Measurements from ENCODE around the gene CHCHD2. TPM values are rescaled to one million over a fixed set of nuclear protein-coding genes. Genes with fewer than 3 reads are reported as not detected.
A peak's percentile ranks its signal among the peaks of the same experiment; 100 is the strongest.
"Not testable (repeated sequence)": the region's sequence is repeated elsewhere in the genome, so short reads cannot be mapped to it uniquely, and the experiment has no call there.

CHCHD2 gene
- total RNA-seq, 1 experiment from 2014 or later, result 405 TPM

GRCh38 chr7:56112244-56112643, 6.0 kb upstream of the CHCHD2 start:
- DNase-seq; H3K4me3 ChIP-seq (ENCODE audit: low read length); H3K9ac ChIP-seq (ENCODE audit: low read length); H3K4me2 ChIP-seq (ENCODE audit: low read depth, low read length, poor library complexity, severe bottlenecking); H3K9me2 ChIP-seq (replicated peaks; ENCODE audit: insufficient read depth, low read length); H3K9me3 ChIP-seq (ENCODE audit: low read length); H3K36me3 ChIP-seq (ENCODE audit: insufficient read depth, low read length); H3K4me1 ChIP-seq (ENCODE audit: low read length); H3K79me2 ChIP-seq (ENCODE audit: low read length); H2AFZ ChIP-seq (ENCODE audit: low read length); H3K27ac ChIP-seq (ENCODE audit: low read length); H4K20me1 ChIP-seq (ENCODE audit: insufficient read depth, low read depth, low read length); H3K27me3 ChIP-seq (ENCODE audit: low read length): not testable (repeated sequence)

- Histone ChIP-seq H3K27me3 (ENCODE audit: low read length) (no peaks in the 10 kb centered on the region), H3K9me3 (ENCODE audit: low read length) (no peaks in the 10 kb centered on the region), H3K36me3 (ENCODE audit: insufficient read depth, low read length) (no peaks in the 10 kb centered on the region), H3K9ac (ENCODE audit: low read length) (no peak overlapping the region), H2AFZ (ENCODE audit: low read length) (no peak overlapping the region), H3K4me3 (ENCODE audit: low read length) (no peak overlapping the region), H3K27ac (ENCODE audit: low read length) (no peak overlapping the region), H3K4me1 (ENCODE audit: low read length) (peaks cover 5% of the 10 kb centered on the region), H3K79me2 (ENCODE audit: low read length) (peaks cover 7% of the 10 kb centered on the region), H4K20me1 (ENCODE audit: insufficient read depth, low read depth, low read length) (no peaks in the 10 kb centered on the region), H3K4me2 (ENCODE audit: low read depth, low read length, poor library complexity, severe bottlenecking) (no peak overlapping the region), H3K9me2 (replicated peaks; ENCODE audit: insufficient read depth, low read length) (no peaks in the 10 kb centered on the region; the same call in 1 of the 2 replicates)
- DNase-seq, result no peak
Observed at GRCh38 chr7:56110611-56111010, 4.3 kb upstream of the CHCHD2 start.

DNA sequence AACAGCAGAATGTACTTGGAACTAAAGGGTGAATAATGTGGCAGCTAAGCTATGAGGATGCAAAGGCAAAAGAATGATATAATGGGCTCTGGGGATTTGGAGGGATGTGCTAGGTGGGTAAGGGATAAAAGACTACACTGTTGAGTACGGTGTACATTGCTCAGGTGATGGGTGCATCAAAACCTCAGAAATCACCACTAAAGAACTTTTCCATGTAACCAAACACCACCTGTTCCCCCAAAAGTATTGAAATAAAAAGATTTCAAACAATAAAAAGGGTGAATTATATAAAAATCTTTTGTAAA, 1.6 kb upstream of the CHCHD2 start:
- Histone ChIP-seq H2AFZ (ENCODE audit: low read length) (no peak overlapping the region; the same call in 1 of the 2 replicates), H3K4me2 (ENCODE audit: low read depth, low read length, poor library complexity, severe bottlenecking) (no peak overlapping the region), H3K36me3 (ENCODE audit: insufficient read depth, low read length) (peaks cover 13% of the 10 kb centered on the region), H3K27me3 (ENCODE audit: low read length) (no peaks in the 10 kb centered on the region), H3K79me2 (ENCODE audit: low read length) (peaks cover 29% of the 10 kb centered on the region), H4K20me1 (ENCODE audit: insufficient read depth, low read depth, low read length) (peaks cover 21% of the 10 kb centered on the region; the same call in 1 of the 2 replicates), H3K9me3 (ENCODE audit: low read length) (no peaks in the 10 kb centered on the region), H3K4me3 (ENCODE audit: low read length) (no peak overlapping the region), H3K27ac (ENCODE audit: low read length) (no peak overlapping the region), H3K4me1 (ENCODE audit: low read length) (peaks cover 14% of the 10 kb centered on the region), H3K9ac (ENCODE audit: low read length) (no peak overlapping the region), H3K9me2 (replicated peaks; ENCODE audit: insufficient read depth, low read length) (no peaks in the 10 kb centered on the region; the same call in 1 of the 2 replicates)
- DNase-seq, result no peak

DNA sequence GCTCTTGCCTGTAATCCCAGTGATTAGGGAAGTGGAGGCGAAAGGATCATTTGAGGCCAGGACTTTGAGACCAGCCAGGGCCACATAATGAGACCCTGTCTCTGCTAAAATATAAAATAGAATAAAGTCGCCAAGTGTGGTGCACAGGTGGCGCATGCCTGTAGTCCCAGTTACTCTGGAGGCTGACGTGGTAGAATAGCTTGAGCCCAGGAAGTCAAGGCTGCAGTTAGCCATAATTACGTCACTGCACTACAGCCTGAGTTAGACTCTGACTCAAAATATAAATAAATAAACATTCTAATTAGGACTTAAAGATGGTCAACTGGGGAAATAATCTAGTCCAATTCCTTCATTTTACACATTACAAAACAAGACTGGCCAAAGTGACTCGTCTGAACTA, 768 bp downstream of the CHCHD2 start:
- peak overlapping the region; percentile 85 for H3K9ac ChIP-seq (ENCODE audit: low read length)
- H3K79me2 ChIP-seq (ENCODE audit: low read length), result peaks cover 29% of the 10 kb centered on the region
- DNase-seq, result peak; percentile 70
- peak overlapping the region; percentile 84 for H3K4me3 ChIP-seq (ENCODE audit: low read length)
- no peaks in the 10 kb centered on the region for H3K27me3 ChIP-seq (ENCODE audit: low read length)
- peak overlapping the region; percentile 50 for H3K27ac ChIP-seq (ENCODE audit: low read length)
- H3K4me2 ChIP-seq (ENCODE audit: low read depth, low read length, poor library complexity, severe bottlenecking), result peak overlapping the region; percentile 75
- H3K9me2 ChIP-seq (replicated peaks; ENCODE audit: insufficient read depth, low read length), result no peaks in the 10 kb centered on the region; the same call in 1 of the 2 replicates
- H3K9me3 ChIP-seq (ENCODE audit: low read length), result no peaks in the 10 kb centered on the region
- no peak overlapping the region for H2AFZ ChIP-seq (ENCODE audit: low read length)
- H3K4me1 ChIP-seq (ENCODE audit: low read length), result peaks cover 14% of the 10 kb centered on the region
- peaks cover 21% of the 10 kb centered on the region; the same call in 1 of the 2 replicates for H4K20me1 ChIP-seq (ENCODE audit: insufficient read depth, low read depth, low read length)
- H3K36me3 ChIP-seq (ENCODE audit: insufficient read depth, low read length), result peaks cover 30% of the 10 kb centered on the region

DNA sequence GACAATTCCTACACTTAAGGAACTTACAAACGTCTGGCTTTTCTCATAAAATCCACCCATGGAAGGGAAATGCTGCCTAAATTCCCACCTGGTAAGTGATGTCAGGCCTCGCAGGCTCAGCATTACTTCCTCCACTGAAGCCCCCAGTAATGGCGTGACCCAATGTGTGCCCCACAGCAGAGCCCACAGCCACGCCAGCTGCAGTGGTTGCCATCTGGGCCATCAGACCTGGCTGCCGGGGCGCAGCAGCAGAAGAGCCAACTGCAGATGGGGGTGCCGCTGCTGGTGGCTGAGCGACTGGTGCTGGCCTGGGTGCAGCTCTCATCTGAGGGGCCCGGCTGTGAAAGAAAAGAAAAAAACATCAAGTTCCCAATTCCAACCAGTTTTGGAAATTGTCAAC, 2.1 kb downstream of the CHCHD2 start:
- H3K9me2 ChIP-seq (replicated peaks; ENCODE audit: insufficient read depth, low read length); H3K27ac ChIP-seq (ENCODE audit: low read length); H3K9ac ChIP-seq (ENCODE audit: low read length); H3K9me3 ChIP-seq (ENCODE audit: low read length); H3K4me2 ChIP-seq (ENCODE audit: low read depth, low read length, poor library complexity, severe bottlenecking); H3K27me3 ChIP-seq (ENCODE audit: low read length); DNase-seq; H2AFZ ChIP-seq (ENCODE audit: low read length); H3K4me3 ChIP-seq (ENCODE audit: low read length): not testable (repeated sequence)
- Histone ChIP-seq H3K79me2 (ENCODE audit: low read length) (peaks cover 29% of the 10 kb centered on the region), H4K20me1 (ENCODE audit: insufficient read depth, low read depth, low read length) (peaks cover 21% of the 10 kb centered on the region; the same call in 1 of the 2 replicates), H3K4me1 (ENCODE audit: low read length) (peaks cover 14% of the 10 kb centered on the region), H3K36me3 (ENCODE audit: insufficient read depth, low read length) (peaks cover 37% of the 10 kb centered on the region)

GRCh38 chr7:56099653-56100052, 6.6 kb downstream of the CHCHD2 start:
- Histone ChIP-seq H3K4me2 (ENCODE audit: low read depth, low read length, poor library complexity, severe bottlenecking) (no peak overlapping the region), H3K4me1 (ENCODE audit: low read length) (peaks cover 1% of the 10 kb centered on the region; the same call in 1 of the 2 replicates), H3K27me3 (ENCODE audit: low read length) (no peaks in the 10 kb centered on the region), H3K27ac (ENCODE audit: low read length) (no peak overlapping the region), H3K9ac (ENCODE audit: low read length) (no peak overlapping the region), H3K4me3 (ENCODE audit: low read length) (no peak overlapping the region), H3K9me2 (replicated peaks; ENCODE audit: insufficient read depth, low read length) (no peaks in the 10 kb centered on the region), H2AFZ (ENCODE audit: low read length) (no peak overlapping the region), H3K36me3 (ENCODE audit: insufficient read depth, low read length) (peaks cover 37% of the 10 kb centered on the region), H4K20me1 (ENCODE audit: insufficient read depth, low read depth, low read length) (peaks cover 13% of the 10 kb centered on the region; the same call in 1 of the 2 replicates), H3K9me3 (ENCODE audit: low read length) (no peaks in the 10 kb centered on the region), H3K79me2 (ENCODE audit: low read length) (peaks cover 13% of the 10 kb centered on the region)
- DNase-seq, result no peak

DNA sequence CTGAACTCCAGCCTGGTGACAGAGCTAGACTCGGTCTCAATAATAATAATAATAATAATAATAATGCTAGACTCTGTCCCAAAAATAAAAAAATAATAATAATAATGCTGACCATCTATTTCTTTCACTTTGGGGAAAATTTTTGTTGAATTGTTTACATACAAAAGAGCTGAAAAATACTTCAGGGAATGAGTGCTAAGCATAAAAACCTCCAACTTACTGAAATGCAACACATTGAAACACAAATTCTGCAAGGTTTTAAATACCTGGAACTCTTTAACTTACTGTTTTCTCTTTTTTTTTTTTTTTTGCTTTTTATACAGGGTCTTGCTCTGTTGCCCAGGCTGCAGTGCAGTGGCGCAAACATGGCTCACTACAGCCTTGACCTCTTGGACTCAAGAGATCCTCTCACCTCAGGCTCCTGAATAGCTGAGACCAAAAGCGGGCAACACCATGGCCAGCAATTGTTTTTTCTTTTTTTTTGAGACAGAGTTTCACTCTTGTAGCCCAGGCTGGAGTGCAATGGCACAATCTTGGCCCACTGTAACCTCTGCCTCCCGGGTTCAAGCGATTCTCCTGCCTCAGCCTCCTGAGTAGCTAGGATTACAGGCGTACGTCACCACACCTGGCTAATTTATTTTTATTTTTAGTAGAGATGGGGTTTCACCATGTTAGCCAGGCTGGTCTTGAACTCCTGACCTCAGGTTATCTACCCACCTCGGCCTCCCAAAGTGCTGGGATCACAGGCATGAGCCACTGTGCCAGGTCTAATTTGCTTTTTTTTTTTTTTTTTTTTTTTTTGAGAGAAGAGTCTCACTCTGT, 7.9 kb downstream of the CHCHD2 start:
- H3K9ac ChIP-seq (ENCODE audit: low read length); H4K20me1 ChIP-seq (ENCODE audit: insufficient read depth, low read depth, low read length); DNase-seq; H3K27ac ChIP-seq (ENCODE audit: low read length); H3K9me3 ChIP-seq (ENCODE audit: low read length); H3K4me3 ChIP-seq (ENCODE audit: low read length); H2AFZ ChIP-seq (ENCODE audit: low read length); H3K4me1 ChIP-seq (ENCODE audit: low read length); H3K4me2 ChIP-seq (ENCODE audit: low read depth, low read length, poor library complexity, severe bottlenecking); H3K9me2 ChIP-seq (replicated peaks; ENCODE audit: insufficient read depth, low read length); H3K79me2 ChIP-seq (ENCODE audit: low read length); H3K27me3 ChIP-seq (ENCODE audit: low read length): not testable (repeated sequence)
- H3K36me3 ChIP-seq (ENCODE audit: insufficient read depth, low read length), result peaks cover 27% of the 10 kb centered on the region

DNA sequence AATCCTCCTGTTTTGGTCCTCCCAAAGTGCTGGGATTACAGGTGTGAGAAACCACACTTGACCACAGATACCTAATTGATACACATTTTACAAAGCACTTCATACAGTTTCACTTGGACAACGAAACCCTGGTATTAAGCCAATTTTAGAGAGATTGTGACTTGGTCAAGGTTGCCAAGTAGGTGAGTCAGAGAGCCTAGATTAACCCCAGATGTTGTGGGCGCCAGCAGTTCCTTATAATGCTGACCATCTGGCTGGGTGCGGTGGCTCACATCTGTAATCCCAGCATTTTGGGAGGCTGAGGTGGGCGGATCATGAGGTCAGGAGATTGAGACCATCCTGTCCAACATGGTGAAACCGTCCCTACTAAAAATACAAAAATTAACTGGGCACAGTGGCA, 8.6 kb downstream of the CHCHD2 start:
- H3K27ac ChIP-seq (ENCODE audit: low read length), result no peak overlapping the region
- no peaks in the 10 kb centered on the region for H3K9me3 ChIP-seq (ENCODE audit: low read length)
- H3K79me2 ChIP-seq (ENCODE audit: low read length), result no peaks in the 10 kb centered on the region
- H3K36me3 ChIP-seq (ENCODE audit: insufficient read depth, low read length), result peaks cover 22% of the 10 kb centered on the region; the same call in 1 of the 2 replicates
- no peaks in the 10 kb centered on the region for H4K20me1 ChIP-seq (ENCODE audit: insufficient read depth, low read depth, low read length)
- no peak for DNase-seq
- H3K9me2 ChIP-seq (replicated peaks; ENCODE audit: insufficient read depth, low read length), result no peaks in the 10 kb centered on the region
- H3K27me3 ChIP-seq (ENCODE audit: low read length), result no peaks in the 10 kb centered on the region
- no peak overlapping the region for H3K4me3 ChIP-seq (ENCODE audit: low read length)
- H2AFZ ChIP-seq (ENCODE audit: low read length), result no peak overlapping the region
- no peak overlapping the region for H3K4me2 ChIP-seq (ENCODE audit: low read depth, low read length, poor library complexity, severe bottlenecking)
- no peaks in the 10 kb centered on the region for H3K4me1 ChIP-seq (ENCODE audit: low read length)
- no peak overlapping the region for H3K9ac ChIP-seq (ENCODE audit: low read length)
